Measurements from ENCODE around the gene CAPRIN1. TPM values are rescaled to one million over a fixed set of nuclear protein-coding genes. Genes with fewer than 3 reads are reported as not detected.

CAPRIN1 gene
- total RNA-seq: 245 and 252 TPM in 2 replicates
- long read RNA-seq, full-length matches to known transcripts: 443 of 550 reads
- long read RNA-seq, partial matches to known transcripts: 89 of 550 reads
- long read RNA-seq, other reads (novel, unspliced or antisense): 18 of 550 reads

- Mint-ChIP-seq H3K36me3 (ENCODE audit: unreplicated experiment) (peaks cover 11% of the 10 kb centered on the region), H3K27me3 (ENCODE audit: unreplicated experiment) (no peaks in the 10 kb centered on the region), H3K9me3 (ENCODE audit: unreplicated experiment) (no peaks in the 10 kb centered on the region), H3K27ac (ENCODE audit: unreplicated experiment) (peak within 1 kb of the TSS; percentile 95), H3K4me1 (ENCODE audit: unreplicated experiment) (peaks cover 43% of the 10 kb centered on the region), H3K4me3 (ENCODE audit: unreplicated experiment) (peak within 1 kb of the TSS; percentile 95)
- TF ChIP-seq CTCF (IDR thresholded peaks at IDR 0.05): no peak
- DNase-seq (ENCODE audit: extremely low spot score, unreplicated experiment): peak; percentile 95
These were observed at the start of gene CAPRIN1 for GRCh38 chr11:34051349-34052035. Gene CAPRIN1 (plus strand): TSS chr11:34051731. CDS start chr11:34052421, 690 bp downstream.

- peaks cover 5% of the 10 kb centered on the region for H3K4me1 Mint-ChIP-seq (ENCODE audit: unreplicated experiment)
- H3K4me3 Mint-ChIP-seq (ENCODE audit: unreplicated experiment): no peak overlapping the region
- DNase-seq (ENCODE audit: extremely low spot score, unreplicated experiment): peak; percentile 8
- no peaks in the 10 kb centered on the region for H3K36me3 Mint-ChIP-seq (ENCODE audit: unreplicated experiment)
- H3K27me3 Mint-ChIP-seq (ENCODE audit: unreplicated experiment): peaks cover 73% of the 10 kb centered on the region
- no peak overlapping the region for H3K27ac Mint-ChIP-seq (ENCODE audit: unreplicated experiment)
- no peak for TF ChIP-seq CTCF (IDR thresholded peaks at IDR 0.05)
- H3K9me3 Mint-ChIP-seq (ENCODE audit: unreplicated experiment): no peaks in the 10 kb centered on the region
These were observed 49.1 kb upstream of the CAPRIN1 start for GRCh38 chr11:34002420-34002819.

GRCh38 chr11:34004236-34004635, 47.3 kb upstream of the CAPRIN1 start:
- no peaks in the 10 kb centered on the region for H3K4me1 Mint-ChIP-seq (ENCODE audit: unreplicated experiment)
- no peak overlapping the region for H3K4me3 Mint-ChIP-seq (ENCODE audit: unreplicated experiment)
- no peak for DNase-seq (ENCODE audit: extremely low spot score, unreplicated experiment)
- H3K27ac Mint-ChIP-seq (ENCODE audit: unreplicated experiment): no peak overlapping the region
- no peak for TF ChIP-seq CTCF (IDR thresholded peaks at IDR 0.05)
- no peaks in the 10 kb centered on the region for H3K36me3 Mint-ChIP-seq (ENCODE audit: unreplicated experiment)
- peaks cover 74% of the 10 kb centered on the region for H3K27me3 Mint-ChIP-seq (ENCODE audit: unreplicated experiment)
- no peaks in the 10 kb centered on the region for H3K9me3 Mint-ChIP-seq (ENCODE audit: unreplicated experiment)

GRCh38 chr11:34006876-34007275, 44.7 kb upstream of the CAPRIN1 start:
- H3K4me1 Mint-ChIP-seq (ENCODE audit: unreplicated experiment): no peaks in the 10 kb centered on the region
- no peaks in the 10 kb centered on the region for H3K36me3 Mint-ChIP-seq (ENCODE audit: unreplicated experiment)
- H3K4me3 Mint-ChIP-seq (ENCODE audit: unreplicated experiment): no peak overlapping the region
- TF ChIP-seq CTCF (IDR thresholded peaks at IDR 0.05): no peak
- H3K27ac Mint-ChIP-seq (ENCODE audit: unreplicated experiment): no peak overlapping the region
- no peaks in the 10 kb centered on the region for H3K9me3 Mint-ChIP-seq (ENCODE audit: unreplicated experiment)
- peak; percentile 2 for DNase-seq (ENCODE audit: extremely low spot score, unreplicated experiment)
- H3K27me3 Mint-ChIP-seq (ENCODE audit: unreplicated experiment): peaks cover 54% of the 10 kb centered on the region

GRCh38 chr11:34012734-34013133, 38.8 kb upstream of the CAPRIN1 start:
- Mint-ChIP-seq H3K36me3 (ENCODE audit: unreplicated experiment) (no peaks in the 10 kb centered on the region), H3K9me3 (ENCODE audit: unreplicated experiment) (no peaks in the 10 kb centered on the region), H3K4me1 (ENCODE audit: unreplicated experiment) (no peaks in the 10 kb centered on the region), H3K27ac (ENCODE audit: unreplicated experiment) (no peak overlapping the region), H3K27me3 (ENCODE audit: unreplicated experiment) (peaks cover 20% of the 10 kb centered on the region), H3K4me3 (ENCODE audit: unreplicated experiment) (no peak overlapping the region)
- no peak for DNase-seq (ENCODE audit: extremely low spot score, unreplicated experiment)
- no peak for TF ChIP-seq CTCF (IDR thresholded peaks at IDR 0.05)

Measured in osteocyte (in vitro differentiated cells).